Activated naive CD4-positive, alpha-beta T cell treated with Interleukin-2 at 50 U/mL for 16 hours (primary cell): Measurements from ENCODE around the gene BLVRA.
"Not testable (repeated sequence)": the region's sequence is repeated elsewhere in the genome, so short reads cannot be mapped to it uniquely, and the experiment has no call there.

ENCODE experiments used
- DNase-seq: peaks from one replicate; pipeline ENCODE4 v3.0.0-alpha.2; 2020

BLVRA gene

DNA sequence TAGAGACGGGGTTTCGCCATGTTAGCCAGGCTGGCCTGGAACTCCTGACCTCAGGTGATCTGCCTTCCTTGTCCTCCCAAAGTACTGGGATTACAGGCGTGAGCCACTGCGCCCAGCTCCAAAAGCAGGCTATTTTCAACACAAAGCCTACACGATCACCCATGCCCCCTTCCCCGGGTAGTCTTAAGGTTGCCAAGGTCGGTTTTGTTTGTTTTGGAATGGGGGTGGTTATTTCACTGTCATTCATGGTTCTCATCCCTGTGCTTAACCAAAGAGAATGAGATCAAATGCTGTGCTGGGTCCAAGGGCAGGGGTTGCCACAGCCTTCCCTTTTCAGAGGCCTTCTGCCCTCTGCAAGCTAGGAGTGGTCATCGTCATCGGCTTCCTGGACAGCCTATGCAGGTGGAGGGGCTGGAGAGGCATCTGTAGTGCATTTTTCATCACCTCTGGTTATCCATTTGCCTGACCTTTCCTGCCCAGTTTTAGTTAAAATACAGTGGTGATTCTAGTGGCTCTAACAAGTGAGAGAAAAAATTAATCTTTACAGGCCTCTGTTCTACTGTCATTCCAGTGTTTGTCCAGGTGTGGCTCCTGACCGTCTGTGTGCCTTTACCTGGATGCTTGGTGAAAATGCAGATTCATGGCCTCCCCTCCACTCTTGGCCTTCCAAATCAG, 11.4 kb downstream of the BLVRA start:
- DNase-seq: no peak

- no peak for DNase-seq
Observed at GRCh38 chr7:43771128-43771527, 12.6 kb downstream of the BLVRA start.

DNA sequence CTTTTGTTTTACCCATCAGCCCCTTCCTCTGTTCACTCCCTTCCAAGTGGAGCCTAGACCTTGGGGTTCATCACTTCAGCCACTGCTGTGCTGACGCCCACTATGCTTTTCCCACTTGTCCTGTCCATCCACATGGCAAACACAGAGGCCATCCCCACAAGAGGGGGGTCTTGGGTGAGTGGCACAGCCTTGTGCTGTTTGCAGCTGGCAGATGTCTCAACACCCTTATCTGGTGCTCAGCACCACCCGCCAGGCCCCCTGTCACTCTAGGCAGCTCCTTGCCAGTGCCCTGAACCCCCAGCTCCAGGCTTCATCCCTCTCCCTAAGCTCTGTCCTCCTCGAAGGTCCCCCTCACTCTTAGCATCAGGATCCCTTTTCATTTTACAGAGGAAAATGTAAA, 13.1 kb downstream of the BLVRA start:
- DNase-seq: no peak

DNA sequence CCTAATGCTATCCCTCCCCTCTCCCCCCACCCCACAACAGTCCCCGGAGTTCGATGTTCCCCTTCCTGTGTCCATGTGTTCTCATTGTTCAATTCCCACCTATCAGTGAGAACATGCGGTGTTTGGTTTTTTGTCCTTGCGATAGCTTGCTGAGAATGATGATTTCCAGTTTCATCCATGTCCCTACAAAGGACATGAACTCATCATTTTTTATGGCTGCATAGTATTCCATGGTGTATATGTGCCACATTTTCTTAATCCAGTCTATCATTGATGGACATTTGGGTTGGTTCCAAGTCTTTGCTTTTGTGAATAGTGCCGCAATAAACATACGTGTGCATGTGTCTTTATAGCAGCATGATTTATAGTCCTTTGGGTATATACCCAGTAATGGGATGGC, 14.8 kb downstream of the BLVRA start:
- DNase-seq: not testable (repeated sequence)

DNA sequence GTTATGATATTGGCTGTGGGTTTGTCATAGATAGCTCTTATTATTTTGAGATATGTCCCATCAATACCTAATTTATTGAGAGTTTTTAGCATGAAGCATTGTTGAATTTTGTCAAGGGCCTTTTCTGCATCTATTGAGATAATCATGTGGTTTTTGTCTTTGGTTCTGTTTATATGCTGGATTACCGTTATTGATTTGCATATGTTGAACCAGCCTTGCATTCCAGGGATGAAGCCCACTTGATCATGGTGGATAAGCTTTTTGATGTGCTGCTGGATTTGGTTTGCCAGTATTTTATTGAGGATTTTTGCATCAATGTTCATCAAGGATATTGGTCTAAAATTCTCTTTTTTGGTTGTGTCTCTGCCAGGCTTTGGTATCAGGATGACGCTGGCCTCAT, 16.8 kb downstream of the BLVRA start:
- not testable (repeated sequence) for DNase-seq

DNA sequence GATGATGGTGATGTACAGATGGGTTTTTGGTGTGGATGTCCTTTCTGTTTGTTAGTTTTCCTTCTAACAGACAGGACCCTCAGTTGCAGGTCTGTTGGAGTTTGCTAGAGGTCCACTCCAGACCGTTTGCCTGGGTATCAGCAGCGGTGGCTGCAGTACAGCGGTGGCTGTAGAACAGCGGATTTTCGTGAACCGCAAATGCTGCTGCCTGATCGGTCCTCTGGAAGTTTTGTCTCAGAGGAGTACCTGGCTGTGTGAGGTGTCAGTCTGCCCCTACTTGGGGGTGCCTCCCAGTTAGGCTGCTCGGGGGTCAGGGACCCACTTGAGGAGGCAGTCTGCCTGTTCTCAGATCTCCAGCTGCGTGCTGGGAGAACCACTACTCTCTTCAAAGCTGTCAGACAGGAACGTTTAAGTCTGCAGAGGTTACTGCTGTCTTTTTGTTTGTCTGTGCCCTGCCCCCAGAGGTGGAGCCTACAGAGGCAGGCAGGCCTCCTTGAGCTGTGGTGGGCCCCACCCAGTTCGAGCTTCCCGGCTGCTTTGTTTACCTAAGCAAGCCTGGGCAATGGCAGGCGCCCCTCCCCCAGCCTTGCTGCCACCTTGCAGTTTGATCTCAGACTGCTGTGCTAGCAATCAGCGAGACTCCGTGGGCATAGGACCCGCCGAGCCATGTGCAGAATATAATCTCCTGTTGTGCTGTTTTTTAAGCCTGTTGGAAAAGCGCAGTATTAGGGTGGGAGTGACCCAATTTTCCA, 20.0 kb downstream of the BLVRA start:
- DNase-seq: not testable (repeated sequence)

DNA sequence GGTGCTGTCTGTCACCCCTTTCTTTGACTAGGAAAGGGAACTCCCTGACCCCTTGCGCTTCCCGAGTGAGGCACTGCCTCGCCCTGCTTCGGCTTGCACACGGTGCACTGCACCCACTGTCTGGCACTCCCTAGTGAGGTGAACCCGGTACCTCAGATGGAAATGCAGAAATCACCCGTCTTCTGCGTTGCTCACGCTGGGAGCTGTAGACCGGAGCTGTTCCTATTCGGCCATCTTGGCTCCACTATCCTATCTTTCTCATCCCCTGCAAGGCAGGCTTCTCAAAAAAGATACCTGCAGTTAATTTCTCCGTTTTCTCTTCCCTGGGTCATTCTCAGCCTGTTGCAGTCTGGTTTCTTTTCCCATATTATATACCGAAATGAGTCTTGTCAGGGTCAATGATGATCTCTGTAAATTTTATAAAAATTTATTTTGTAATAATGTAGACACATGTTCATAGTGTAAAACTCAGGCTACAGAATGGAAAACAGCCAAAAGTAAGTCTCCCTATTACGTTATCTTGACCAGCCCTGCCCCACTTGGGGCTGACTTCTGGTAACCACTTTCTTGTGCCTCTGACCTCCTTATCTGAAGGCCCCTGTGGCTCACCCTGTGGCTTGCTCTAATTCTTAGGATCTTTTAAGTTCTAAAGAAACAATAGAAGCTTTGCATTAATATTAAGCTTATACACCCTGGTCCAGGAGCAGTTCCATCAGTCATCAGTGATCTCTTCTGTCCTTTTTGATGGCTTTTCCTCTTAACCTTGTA, 20.7 kb downstream of the BLVRA start:
- no peak for DNase-seq

DNA sequence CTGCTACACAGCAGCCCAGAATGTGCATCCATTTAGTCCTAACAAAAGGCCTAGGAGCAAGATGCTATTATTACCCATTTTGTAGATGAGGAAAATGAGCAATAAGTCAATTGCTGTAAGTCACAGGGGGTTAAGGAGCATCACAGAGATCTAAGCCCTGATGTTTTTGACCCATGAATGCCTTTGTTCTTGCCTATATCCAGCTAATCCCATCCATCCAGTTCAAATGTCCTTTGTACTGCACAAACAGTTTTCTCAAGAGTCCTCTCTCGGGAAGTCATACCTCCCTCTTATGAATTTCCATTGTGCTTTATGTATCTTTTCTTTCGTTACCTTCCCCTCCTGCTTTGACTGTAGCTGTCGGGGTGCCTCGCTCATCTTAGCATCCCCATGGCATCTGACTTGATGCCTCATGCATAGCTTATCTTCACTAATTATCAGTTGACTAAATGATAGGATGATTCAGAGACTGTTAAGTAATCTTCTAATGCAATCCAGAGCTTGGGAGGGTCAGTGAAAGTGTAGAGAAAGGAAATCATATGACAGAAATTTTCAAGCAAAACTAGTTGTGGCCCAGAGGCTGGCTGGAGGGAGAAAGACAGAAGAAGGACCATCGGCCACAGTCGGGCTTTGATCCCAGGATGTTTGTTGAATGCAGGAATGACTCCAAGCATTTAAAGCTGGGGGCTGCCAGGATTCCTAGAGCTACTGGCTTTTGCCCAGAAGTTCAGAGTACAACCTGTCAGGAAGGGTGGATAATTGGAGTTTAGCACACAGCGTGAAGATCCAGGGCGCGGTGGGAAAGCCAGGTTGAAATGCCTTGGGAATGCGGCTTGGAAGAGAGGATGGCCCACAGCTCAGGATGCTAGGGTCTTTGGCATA, 23.5 kb downstream of the BLVRA start:
- no peak for DNase-seq

DNA sequence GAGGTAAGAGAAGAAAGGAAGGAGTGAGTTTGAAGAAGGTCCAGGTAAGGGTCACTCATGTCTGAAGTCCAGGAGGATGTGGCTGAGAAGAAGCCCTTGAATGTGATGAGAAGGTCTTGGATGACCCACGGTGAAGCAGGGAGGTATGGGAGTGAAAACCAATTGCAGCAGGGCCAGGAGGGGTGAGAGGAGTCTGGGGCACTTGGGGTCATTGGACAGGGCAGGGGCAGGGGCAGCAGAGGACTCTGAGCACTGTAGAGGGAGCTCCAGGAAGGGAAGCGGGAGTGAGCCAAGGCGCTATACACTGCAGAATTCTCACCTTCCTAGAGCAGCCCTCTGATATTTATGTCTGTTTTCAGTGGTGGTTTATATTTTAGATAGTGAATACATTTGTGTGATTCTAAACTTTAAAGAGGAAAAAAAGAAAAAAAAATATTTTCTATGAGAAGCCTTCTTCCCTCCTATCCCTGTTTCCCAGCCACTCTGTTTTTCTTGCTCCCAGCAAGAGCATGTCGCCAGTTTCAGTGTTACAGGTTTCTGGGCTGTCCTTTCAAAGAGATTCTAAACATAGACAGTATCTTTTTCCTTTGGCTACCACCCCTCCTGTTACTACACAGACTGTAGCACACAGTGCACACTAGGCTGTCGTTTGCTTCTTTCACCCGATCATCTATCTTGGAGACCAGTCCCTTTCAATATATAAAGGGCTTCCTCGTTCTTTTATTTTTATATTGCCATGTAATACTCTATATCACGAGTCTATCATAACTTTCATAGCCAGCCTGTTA, 24.5 kb downstream of the BLVRA start:
- DNase-seq: no peak

- DNase-seq: no peak
Observed at GRCh38 chr7:43784030-43784584, 25.6 kb downstream of the BLVRA start.

DNA sequence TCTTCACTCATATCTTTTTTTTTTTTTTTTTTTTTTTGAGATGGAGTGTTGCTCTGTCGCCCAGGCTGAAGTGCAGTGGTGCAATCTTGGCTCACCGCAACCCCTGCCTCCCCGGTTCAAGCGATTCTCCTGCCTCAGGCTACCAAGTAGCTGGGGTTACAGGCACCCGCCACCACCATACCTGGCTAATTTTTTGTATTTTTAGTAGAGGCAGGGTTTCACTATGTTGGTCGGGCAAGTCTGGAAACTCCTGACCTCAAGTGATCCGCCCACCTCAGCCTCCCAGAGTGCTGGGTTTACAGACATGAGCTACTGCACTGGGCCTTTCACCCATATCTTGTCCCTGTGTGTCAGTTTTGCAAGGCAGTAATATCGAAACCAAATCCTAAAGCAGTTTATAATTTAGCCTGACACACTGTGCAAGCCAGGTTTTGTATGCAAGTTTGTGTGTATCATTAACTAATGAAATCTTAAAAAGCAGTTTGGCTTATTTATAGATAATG, 26.2 kb downstream of the BLVRA start:
- DNase-seq: peak; percentile 47

GRCh38 chr7:43785420-43785819, 26.9 kb downstream of the BLVRA start:
- DNase-seq: no peak

GRCh38 chr7:43787771-43788170, 29.3 kb downstream of the BLVRA start:
- DNase-seq: no peak

DNA sequence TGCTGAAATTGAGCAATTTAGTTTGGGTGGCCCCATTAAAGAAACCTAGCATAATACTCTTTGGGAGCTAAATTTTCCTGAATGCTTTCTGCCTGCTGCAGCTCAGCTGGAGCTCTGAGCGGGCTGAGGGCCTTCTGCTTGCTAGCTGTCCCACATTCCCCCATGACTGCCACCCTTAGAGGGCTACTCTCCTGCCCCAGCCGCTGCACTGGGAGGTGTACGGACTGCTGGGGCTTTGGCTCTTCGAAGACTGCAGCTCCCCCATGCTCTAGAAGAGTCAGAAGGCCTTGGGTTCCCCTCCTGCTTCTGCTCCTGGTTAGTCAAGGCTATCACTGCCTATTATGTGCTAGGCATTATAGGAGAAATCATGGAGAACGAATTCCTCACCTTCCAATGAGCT, 31.5 kb downstream of the BLVRA start:
- no peak for DNase-seq

DNA sequence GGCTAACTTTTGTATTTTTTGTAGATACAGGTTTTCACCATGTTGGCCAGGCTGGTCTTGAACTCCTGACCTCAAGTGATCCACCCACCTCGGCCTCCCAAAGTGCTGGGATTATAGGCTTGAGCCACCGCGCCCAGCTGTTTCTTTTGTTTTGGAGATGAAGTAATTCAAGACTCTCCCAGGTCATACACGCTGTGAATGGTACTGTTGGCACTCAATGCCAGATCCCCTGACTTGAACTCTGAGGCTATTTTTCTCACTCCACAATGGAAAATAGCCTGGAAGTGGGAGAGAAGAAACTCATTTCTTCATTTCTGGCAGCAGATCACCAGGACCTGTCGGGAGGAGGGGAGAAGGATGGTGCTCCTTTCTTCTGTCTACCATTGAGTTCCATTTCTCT, 32.4 kb downstream of the BLVRA start:
- no peak for DNase-seq

- DNase-seq: no peak
Observed at GRCh38 chr7:43791665-43792064, 33.2 kb downstream of the BLVRA start.

GRCh38 chr7:43792471-43793150, 34.1 kb downstream of the BLVRA start:
- no peak for DNase-seq

DNA sequence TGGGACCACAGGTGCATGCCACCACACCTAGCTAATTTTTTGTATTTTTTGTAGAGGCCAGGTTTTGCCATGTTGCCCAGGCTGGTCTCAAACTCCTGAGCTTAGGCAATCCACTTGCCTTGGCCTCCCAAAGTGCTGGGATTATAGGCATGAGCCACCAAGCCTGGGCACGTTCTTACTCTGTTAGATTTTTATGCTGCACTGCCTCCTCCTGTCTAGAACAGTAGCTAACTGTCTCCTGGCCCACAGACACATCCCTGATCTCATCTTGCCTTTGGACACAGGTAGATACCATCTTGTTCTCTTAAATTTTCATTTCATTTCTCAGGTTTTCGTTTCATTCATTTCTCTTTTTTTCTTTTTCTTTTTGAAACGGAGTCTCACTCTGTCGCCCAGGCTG, 41.1 kb downstream of the BLVRA start:
- DNase-seq: no peak

- DNase-seq: no peak
Observed at GRCh38 chr7:43803865-43804264, 45.4 kb downstream of the BLVRA start.

- DNase-seq: no peak
Observed at GRCh38 chr7:43808410-43808809, 49.9 kb downstream of the BLVRA start.
